HepG2 (cell line): ENCODE results near the gene CCNT2. TPM values are rescaled to one million over a fixed set of nuclear protein-coding genes. Genes with fewer than 3 reads are reported as not detected.
A peak's percentile ranks its signal among the peaks of the same experiment; 100 is the strongest.

Source experiments
- ETS1 ChIP-seq: sonication (generic); formaldehyde crosslinking; IDR thresholded peaks from 2 replicates; pipeline ENCODE4 v1.4.0; 2020; ENCODE audit warnings: missing genetic modification reagents
- GFI1 ChIP-seq: sonication (generic); formaldehyde crosslinking; IDR thresholded peaks from 2 replicates; pipeline ENCODE4 v1.5.0; 2020; ENCODE audit warnings: missing genetic modification reagents, mild to moderate bottlenecking, borderline replicate concordance
- HMG20A ChIP-seq: IDR thresholded peaks from 2 replicates; pipeline ENCODE4 v1.6.1; 2016; ENCODE audit warnings: borderline replicate concordance
- HMG20B ChIP-seq: conservative IDR thresholded peaks from 2 replicates; pipeline ENCODE4 v1.6.1; 2016; ENCODE audit warnings: missing genetic modification reagents, missing compliant biosample characterization
- HNRNPH1 ChIP-seq: fragments of 200-400 bp; formaldehyde crosslinking; optimal IDR thresholded peaks from 2 replicates; pipeline ENCODE3; 2017; ENCODE audit warnings: mild to moderate bottlenecking, low read depth, low read length
- HNRNPUL1 ChIP-seq: fragments of 200-400 bp; formaldehyde crosslinking; IDR thresholded peaks from 2 replicates; pipeline ENCODE4 v1.6.1; 2017; ENCODE audit warnings: low read depth, mild to moderate bottlenecking, low read length, moderate library complexity
- KDM5B ChIP-seq: sonication (generic); formaldehyde crosslinking; IDR thresholded peaks from 2 replicates; pipeline ENCODE4 v1.4.0; 2020; ENCODE audit warnings: missing genetic modification reagents, mild to moderate bottlenecking, borderline replicate concordance
- MAFG ChIP-seq: sonication (generic); formaldehyde crosslinking; IDR thresholded peaks from 2 replicates; pipeline ENCODE4 v1.5.1; 2020; ENCODE audit warnings: mild to moderate bottlenecking, missing genetic modification reagents
- NR2F1 ChIP-seq, 2 experiments: fragments of 450-650 bp in 1 of 2; formaldehyde crosslinking in 1 of 2; IDR thresholded peaks; 2 replicates each; pipeline versions ENCODE4 v1.5.0 to v1.6.1; 2016 to 2020; ENCODE audit warnings: mild to moderate bottlenecking in 1 of 2, missing compliant biosample characterization in 1 of 2, missing genetic modification reagents in 1 of 2, moderate library complexity in 1 of 2
- SP4 ChIP-seq: sonication (generic); formaldehyde crosslinking; IDR thresholded peaks from 2 replicates; pipeline ENCODE4 v1.8.1; 2023; ENCODE audit warnings: mild to moderate bottlenecking, missing genetic modification reagents
- SRSF4 ChIP-seq: fragments of 200-400 bp; formaldehyde crosslinking; IDR thresholded peaks from one replicate; pipeline ENCODE4 v1.6.1; 2018; ENCODE audit warnings: mild to moderate bottlenecking, low read depth, low read length, moderate library complexity; ENCODE audit not compliant: poor library complexity, severe bottlenecking
- TBP ChIP-seq: sonication (generic); formaldehyde crosslinking; IDR thresholded peaks from 2 replicates; pipeline ENCODE4 v1.5.0; 2020; ENCODE audit warnings: missing genetic modification reagents
- TERF1 ChIP-seq: sonication (generic); formaldehyde crosslinking; IDR thresholded peaks from 2 replicates; pipeline ENCODE4 v1.8.0; 2022; ENCODE audit warnings: mild to moderate bottlenecking, missing genetic modification reagents, moderate library complexity
- ZEB1 ChIP-seq: IDR thresholded peaks from 2 replicates; pipeline ENCODE4 v1.6.1; 2012; ENCODE audit warnings: mild to moderate bottlenecking, low read depth, inconsistent platforms; ENCODE audit not compliant: insufficient replicate concordance
- ZGPAT ChIP-seq: IDR thresholded peaks from 2 replicates; pipeline ENCODE4 v1.6.1; 2016; ENCODE audit warnings: mild to moderate bottlenecking
- ZMAT3 ChIP-seq: sonication (generic); formaldehyde crosslinking; conservative IDR thresholded peaks from 2 replicates; pipeline ENCODE4 v1.7.0; 2021; ENCODE audit warnings: missing genetic modification reagents
- ZMYM4 ChIP-seq: sonication (generic); formaldehyde crosslinking; IDR thresholded peaks from 2 replicates; pipeline ENCODE4 v1.8.1; 2023; ENCODE audit warnings: mild to moderate bottlenecking, missing genetic modification reagents
- ZNF121 ChIP-seq: sonication (generic); formaldehyde crosslinking; IDR thresholded peaks from 2 replicates; pipeline ENCODE4 v1.5.0; 2020; ENCODE audit warnings: mild to moderate bottlenecking, missing genetic modification reagents
- ZNF260 ChIP-seq: sonication (generic); formaldehyde crosslinking; IDR thresholded peaks from 2 replicates; pipeline ENCODE4 v1.4.0; 2020; ENCODE audit warnings: missing genetic modification reagents, low read depth, mild to moderate bottlenecking, borderline replicate concordance
- ZNF414 ChIP-seq: sonication (generic); formaldehyde crosslinking; IDR thresholded peaks from 2 replicates; pipeline ENCODE4 v1.5.0; 2020; ENCODE audit warnings: missing genetic modification reagents
- ZNF557 ChIP-seq: sonication (generic); formaldehyde crosslinking; IDR thresholded peaks from 2 replicates; pipeline ENCODE4 v1.4.0; 2020; ENCODE audit warnings: missing genetic modification reagents
- ZNF563 ChIP-seq: sonication (generic); formaldehyde crosslinking; IDR thresholded peaks from 2 replicates; pipeline ENCODE4 v1.8.0; 2022; ENCODE audit warnings: mild to moderate bottlenecking, moderate library complexity, missing genetic modification reagents
- ZNF577 ChIP-seq: sonication (generic); formaldehyde crosslinking; IDR thresholded peaks from 2 replicates; pipeline ENCODE4 v1.4.0; 2020; ENCODE audit warnings: mild to moderate bottlenecking, low read depth, missing genetic modification reagents, borderline replicate concordance
- ZNF614 ChIP-seq: IDR thresholded peaks from 2 replicates; pipeline ENCODE4 v1.6.1; 2018; ENCODE audit warnings: missing biosample characterization, missing genetic modification reagents, inconsistent platforms, borderline replicate concordance
- ZNF737 ChIP-seq: sonication (generic); formaldehyde crosslinking; IDR thresholded peaks from 2 replicates; pipeline ENCODE4 v1.5.0; 2020; ENCODE audit warnings: missing genetic modification reagents, mild to moderate bottlenecking, borderline replicate concordance
- ZNF776 ChIP-seq: sonication (generic); formaldehyde crosslinking; IDR thresholded peaks from 2 replicates; pipeline ENCODE4 v1.4.0; 2020; ENCODE audit warnings: mild to moderate bottlenecking, missing genetic modification reagents
- ZNF792 ChIP-seq: IDR thresholded peaks from 2 replicates; pipeline ENCODE4 v1.6.1; 2016
- polyA plus RNA-seq, 8 experiments: library from polyadenylated mRNA; depleted of rRNA in 3 of 8; stranded (reverse) in 7 of 8; unstranded in 1 of 8; fragments of >200 nt; fragmentation: Illumina TruSeq in 4 of 8; extraction: Trizol in 4 of 8; gene quantifications; 2 replicates each; pipeline versions ENCODE4 v1.2.1 to v1.2.3, GENCODE V29; 2011 to 2016; ENCODE audit warnings: low read depth in 4 of 8, missing spikeins in 1 of 8, mixed read lengths in 1 of 8; ENCODE audit not compliant: insufficient read depth in 1 of 8
- total RNA-seq, 5 experiments: library from RNA; depleted of rRNA; stranded (reverse); fragments of >200 nt; fragmentation: Illumina TruSeq; extraction: Trizol; gene quantifications; 2 replicates each; pipeline ENCODE4 v1.2.3, GENCODE V29; 2016; ENCODE audit warnings: low read depth in 1 of 5

Gene CCNT2
- total and polyA plus RNA-seq, 2 of the 13 experiments (the other 11 are each of a cell fraction or from before 2014, with no cell fraction given), result 22.1 to 34.4 TPM

- no peak for TF ChIP-seq ETS1
- TF ChIP-seq ZNF792 (CRISPR knock-in tag), result no peak; the same call in 1 of the 2 replicates
- peak; percentile 40 for TF ChIP-seq ZNF614
- TF ChIP-seq ZMYM4 (CRISPR knock-in tag), result peak; percentile 30; the same call in 1 of the 2 replicates
- TF ChIP-seq ZNF557 (CRISPR knock-in tag), result 0 out of 2 replicates have a peak, but pooled peaks have one; percentile 28
- TF ChIP-seq MAFG (CRISPR knock-in tag), result no peak
- no peak for TF ChIP-seq HMG20A (CRISPR knock-in tag)
- TF ChIP-seq TERF1 (CRISPR knock-in tag), result no peak
- TF ChIP-seq ZNF260 (CRISPR knock-in tag), result no peak
- TF ChIP-seq SRSF4, result peak; percentile 19
- no peak for TF ChIP-seq ZNF737 (CRISPR knock-in tag)
- peak in 1 of 2 experiments; percentile 50; a peak in 2 of 4 replicates for TF ChIP-seq NR2F1 (CRISPR knock-in tag; IDR thresholded peaks at IDR 0.05)
- peak; percentile 18; the same call in 1 of the 2 replicates for TF ChIP-seq KDM5B (CRISPR knock-in tag)
- TF ChIP-seq TBP (CRISPR knock-in tag), result no peak
- TF ChIP-seq SP4 (CRISPR knock-in tag), result no peak
- no peak for TF ChIP-seq GFI1 (CRISPR knock-in tag)
- no peak for TF ChIP-seq ZNF563
- 0 out of 2 replicates have a peak, but pooled peaks have one; percentile 41 for TF ChIP-seq HMG20B (CRISPR knock-in tag)
- peak; percentile 67 for TF ChIP-seq ZEB1
- no peak for TF ChIP-seq HNRNPH1
- no peak for TF ChIP-seq HNRNPUL1
- TF ChIP-seq ZGPAT (CRISPR knock-in tag), result no peak; the same call in 1 of the 2 replicates
- peak; percentile 44; the same call in 1 of the 2 replicates for TF ChIP-seq ZNF121 (CRISPR knock-in tag)
- no peak; the same call in 1 of the 2 replicates for TF ChIP-seq ZNF414 (CRISPR knock-in tag)
- TF ChIP-seq ZNF776, result 0 out of 2 replicates have a peak, but pooled peaks have one; percentile 63
- TF ChIP-seq ZMAT3 (CRISPR knock-in tag), result peak; percentile 67
- TF ChIP-seq ZNF577 (CRISPR knock-in tag), result no peak
Measured at GRCh38 chr2:134917888-134918525, 615 bp upstream of the CCNT2 start (continued).
